Spinal cord (tissue), 10 donors: Measurements from ENCODE around the gene UBE2F. TPM values are rescaled to one million over a fixed set of nuclear protein-coding genes. Genes with fewer than 3 reads are reported as not detected.

Experiments used
- DNase-seq, 6 donors: peaks; one replicate each; pipeline versions ENCODE4 v3.0.0 to v3.0.0-alpha.2; 2013 to 2015; ENCODE audit warnings: low spot score in 6 of 6, low read depth in 4 of 6
- H3K27ac ChIP-seq: one replicate; pipeline ENCODE4 v1.5.1; 2013; ENCODE audit warnings: low read depth, low read length, control low read depth
- H3K27me3 ChIP-seq: one replicate; pipeline ENCODE4 v1.6.1; 2013; ENCODE audit warnings: low read length; ENCODE audit not compliant: control insufficient read depth, insufficient read depth
- H3K36me3 ChIP-seq: one replicate; pipeline ENCODE4 v1.6.1; 2013; ENCODE audit warnings: low read length; ENCODE audit not compliant: control insufficient read depth, insufficient read depth
- H3K4me1 ChIP-seq: one replicate; pipeline ENCODE4 v1.6.1; 2013; ENCODE audit warnings: low read length; ENCODE audit not compliant: control insufficient read depth, insufficient read depth
- H3K4me3 ChIP-seq: one replicate; pipeline ENCODE4 v1.5.1; 2013; ENCODE audit warnings: low read depth, low read length, control low read depth
- H3K9me3 ChIP-seq: one replicate; pipeline ENCODE4 v1.6.1; 2013; ENCODE audit warnings: low read length; ENCODE audit not compliant: control insufficient read depth, insufficient read depth
- WGBS: methylation state at CpG from one replicate; pipeline ENCODE4 v1.1.5; 2013; ENCODE audit warnings: missing lambda C conversion rate; ENCODE audit not compliant: insufficient coverage; 5-methylcytosine and 5-hydroxymethylcytosine counted together
- polyA plus RNA-seq, 2 donors: library from polyadenylated mRNA; unstranded; fragments of 120-200 nt; gene quantifications; one replicate each; pipeline ENCODE4 v1.2.1, GENCODE V29; 2013; ENCODE audit not compliant: insufficient read length in 2 of 2
- total RNA-seq, 2 donors: library from RNA; depleted of rRNA in 1 of 2; stranded (reverse); fragments of 120-200 nt in 1 of 2; fragments of >200 nt in 1 of 2; gene quantifications; one replicate each; pipeline versions ENCODE4 v1.2.3 to v1.2.4, GENCODE V29; 2013 to 2014
- donor health status: healthy.

The UBE2F gene
- total and polyA plus RNA-seq, 4 donors = 52.5 to 80.2 (median 63.8) TPM

DNA sequence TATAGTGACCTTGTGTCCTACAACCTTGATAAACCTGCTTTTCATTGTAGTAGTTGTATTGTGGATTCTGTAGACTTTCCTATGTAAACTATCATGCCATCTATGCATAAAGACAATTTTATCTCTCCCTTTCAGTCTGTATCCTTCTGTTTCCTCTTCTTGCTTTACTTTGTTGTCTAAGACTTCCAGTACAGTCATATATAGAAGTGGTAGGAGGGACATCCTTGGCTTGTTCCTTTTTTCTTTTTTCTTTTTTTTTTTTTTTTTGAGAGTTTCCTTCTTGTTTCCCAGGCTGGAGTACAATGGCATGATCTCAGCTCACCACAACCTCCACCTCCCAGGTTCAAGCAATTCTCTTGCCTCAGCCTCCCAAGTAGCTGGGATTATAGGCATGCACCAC, 39.7 kb downstream of the UBE2F start:
- no peak overlapping the region for H3K27ac ChIP-seq
- peaks cover 6% of the 10 kb centered on the region for H3K36me3 ChIP-seq
- no peaks in the 10 kb centered on the region for H3K4me1 ChIP-seq
- H3K9me3 ChIP-seq = no peaks in the 10 kb centered on the region
- H3K4me3 ChIP-seq = no peak overlapping the region
- DNase-seq = no peak
- H3K27me3 ChIP-seq = no peaks in the 10 kb centered on the region

DNA sequence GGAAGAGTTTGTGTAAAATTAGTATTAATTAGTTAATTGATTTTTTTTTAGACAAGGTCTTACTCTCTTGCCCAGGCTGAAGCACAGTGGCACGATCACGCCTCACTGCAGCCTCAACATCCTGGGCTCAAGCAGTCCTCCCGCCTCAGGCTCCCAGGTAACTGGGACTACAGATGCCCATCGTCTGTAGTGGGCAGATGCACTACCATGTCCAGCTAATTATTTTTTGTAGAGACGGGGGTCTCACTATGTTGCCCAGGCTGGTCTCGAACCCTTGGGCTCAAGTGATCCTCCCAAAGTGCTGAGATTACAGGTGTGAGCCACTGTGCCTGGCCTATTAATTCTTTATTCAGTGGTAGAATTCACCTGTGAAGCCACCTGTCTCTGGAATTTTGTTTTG, 41.1 kb downstream of the UBE2F start:
- no peaks in the 10 kb centered on the region for H3K27me3 ChIP-seq
- no peak overlapping the region for H3K4me3 ChIP-seq
- no peak overlapping the region for H3K27ac ChIP-seq
- no peaks in the 10 kb centered on the region for H3K4me1 ChIP-seq
- 82% methylated on average over 6 of the region's 6 CpGs for WGBS
- no peaks in the 10 kb centered on the region for H3K9me3 ChIP-seq
- DNase-seq = no peak
- H3K36me3 ChIP-seq = peaks cover 6% of the 10 kb centered on the region

DNA sequence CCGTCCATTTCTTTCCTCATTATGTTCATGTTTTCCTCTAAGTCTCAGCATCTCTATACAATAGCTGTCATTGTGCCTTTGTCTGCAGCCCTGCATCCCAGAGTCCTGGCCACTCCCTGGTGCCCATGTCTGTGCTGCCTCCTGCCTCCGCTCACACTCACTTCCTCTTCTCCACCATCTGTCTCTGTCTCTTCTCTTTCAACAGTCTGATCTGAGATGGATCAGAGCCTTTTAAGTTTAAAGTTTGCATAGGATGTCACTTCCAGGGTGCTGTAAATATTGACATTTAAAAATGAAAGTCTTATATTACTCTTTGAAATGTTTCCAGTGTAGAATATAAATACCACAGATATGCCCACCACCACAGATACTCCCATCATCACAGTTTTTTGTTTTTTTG, 42.7 kb downstream of the UBE2F start:
- WGBS = 36% methylated on average over 1 of the region's 2 CpGs
- Histone ChIP-seq H3K36me3 (peaks cover 6% of the 10 kb centered on the region), H3K27me3 (no peaks in the 10 kb centered on the region), H3K9me3 (no peaks in the 10 kb centered on the region), H3K4me3 (no peak overlapping the region), H3K27ac (no peak overlapping the region), H3K4me1 (no peaks in the 10 kb centered on the region)
- DNase-seq = peak in 1 of 6 donors; percentile 16

DNA sequence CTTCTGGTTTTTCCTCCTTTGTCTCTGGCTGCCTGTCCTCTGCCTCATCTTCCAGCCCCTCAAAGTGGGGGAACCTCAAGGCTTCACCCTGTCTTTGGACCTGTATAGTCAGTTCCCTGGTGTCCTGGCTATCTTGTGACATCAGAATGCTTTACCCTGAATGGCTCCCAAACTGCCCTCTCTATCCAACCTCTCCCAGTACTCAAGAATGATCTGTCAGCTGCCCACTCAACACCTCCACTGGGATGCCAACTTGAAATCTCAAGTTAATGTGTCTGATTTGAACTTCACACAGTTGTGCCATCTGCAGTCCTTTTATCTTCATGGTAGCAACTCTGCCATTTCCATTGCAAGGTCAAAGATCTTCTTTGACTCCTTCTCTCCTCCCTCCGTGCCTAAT, 43.8 kb downstream of the UBE2F start:
- no peak overlapping the region for H3K27ac ChIP-seq
- H3K4me1 ChIP-seq = no peaks in the 10 kb centered on the region
- DNase-seq = no peak
- H3K4me3 ChIP-seq = no peak overlapping the region
- H3K36me3 ChIP-seq = peaks cover 6% of the 10 kb centered on the region
- 100% methylated on average over 1 of the region's 1 CpG for WGBS
- no peaks in the 10 kb centered on the region for H3K27me3 ChIP-seq
- no peaks in the 10 kb centered on the region for H3K9me3 ChIP-seq

DNA sequence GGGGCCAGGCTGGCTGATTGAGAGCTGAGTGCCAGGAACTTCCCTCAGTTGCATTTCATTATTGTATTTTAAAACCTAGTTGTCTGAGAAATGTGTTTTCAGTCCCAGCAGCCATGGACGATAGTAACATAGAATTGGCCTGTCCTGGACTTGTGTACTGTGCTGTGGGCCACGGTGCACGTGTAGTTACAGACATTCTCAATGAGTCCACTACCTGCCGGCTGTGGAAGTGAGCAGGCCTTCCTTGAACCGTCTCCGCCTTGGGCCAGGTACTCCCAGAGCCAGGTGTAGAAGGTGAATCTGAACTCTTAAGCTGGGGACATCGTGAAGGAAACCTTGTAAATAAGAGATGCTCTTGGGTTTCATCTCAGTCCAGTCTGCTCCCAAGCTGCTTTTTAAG, 47.0 kb downstream of the UBE2F start:
- Histone ChIP-seq H3K4me3 (no peak overlapping the region), H3K4me1 (no peaks in the 10 kb centered on the region), H3K27ac (no peak overlapping the region), H3K9me3 (no peaks in the 10 kb centered on the region), H3K27me3 (no peaks in the 10 kb centered on the region), H3K36me3 (peaks cover 11% of the 10 kb centered on the region)
- DNase-seq = no peak
- WGBS = 96% methylated on average over 7 of the region's 7 CpGs

DNA sequence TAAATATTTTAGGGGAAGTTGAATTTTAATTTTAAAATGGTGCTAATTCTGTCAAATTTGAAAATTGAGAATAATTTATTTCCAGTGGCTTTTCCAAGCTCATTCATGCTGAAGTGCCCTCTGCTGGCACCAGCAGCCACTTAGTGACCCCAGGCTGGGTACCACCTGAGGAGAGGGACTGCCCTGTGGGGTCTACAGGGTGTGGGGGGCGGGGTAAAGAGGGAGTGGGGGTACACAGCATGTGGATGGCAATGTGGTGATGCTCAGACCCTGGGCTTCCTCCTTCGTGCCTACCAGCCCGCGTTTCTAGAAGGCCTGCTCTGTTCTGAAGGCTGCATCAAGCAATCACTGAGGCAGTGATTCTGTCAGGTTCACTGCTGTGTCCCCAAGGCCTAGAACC, 48.9 kb downstream of the UBE2F start:
- Histone ChIP-seq H3K4me3 (no peak overlapping the region), H3K9me3 (no peaks in the 10 kb centered on the region), H3K36me3 (peaks cover 14% of the 10 kb centered on the region), H3K27me3 (no peaks in the 10 kb centered on the region), H3K27ac (no peak overlapping the region), H3K4me1 (no peaks in the 10 kb centered on the region)
- DNase-seq = no peak
- WGBS = 100% methylated on average over 4 of the region's 4 CpGs

DNA sequence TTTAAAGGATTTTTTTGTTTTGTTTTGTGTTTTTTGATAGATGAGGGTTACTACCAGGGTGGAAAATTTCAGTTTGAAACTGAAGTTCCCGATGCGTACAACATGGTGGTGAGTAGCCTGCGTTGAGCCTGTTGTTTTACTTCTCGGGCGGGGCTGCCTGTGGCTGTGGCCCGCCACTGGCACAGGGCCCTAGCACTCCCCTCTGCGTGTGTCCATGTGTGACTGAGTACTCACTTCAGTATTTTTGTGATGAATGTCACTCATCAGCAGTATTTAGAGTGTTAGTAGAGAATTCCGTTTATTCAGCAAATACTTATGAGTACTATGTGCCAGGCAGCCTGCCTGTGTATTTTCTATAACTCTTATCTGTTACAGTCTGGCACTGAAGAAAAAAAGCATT, 49.7 kb downstream of the UBE2F start:
- H3K9me3 ChIP-seq = no peaks in the 10 kb centered on the region
- H3K36me3 ChIP-seq = peaks cover 14% of the 10 kb centered on the region
- no peak overlapping the region for H3K4me3 ChIP-seq
- H3K27ac ChIP-seq = no peak overlapping the region
- H3K27me3 ChIP-seq = no peaks in the 10 kb centered on the region
- DNase-seq = no peak
- WGBS = 89% methylated on average over 5 of the region's 8 CpGs
- H3K4me1 ChIP-seq = no peaks in the 10 kb centered on the region

DNA sequence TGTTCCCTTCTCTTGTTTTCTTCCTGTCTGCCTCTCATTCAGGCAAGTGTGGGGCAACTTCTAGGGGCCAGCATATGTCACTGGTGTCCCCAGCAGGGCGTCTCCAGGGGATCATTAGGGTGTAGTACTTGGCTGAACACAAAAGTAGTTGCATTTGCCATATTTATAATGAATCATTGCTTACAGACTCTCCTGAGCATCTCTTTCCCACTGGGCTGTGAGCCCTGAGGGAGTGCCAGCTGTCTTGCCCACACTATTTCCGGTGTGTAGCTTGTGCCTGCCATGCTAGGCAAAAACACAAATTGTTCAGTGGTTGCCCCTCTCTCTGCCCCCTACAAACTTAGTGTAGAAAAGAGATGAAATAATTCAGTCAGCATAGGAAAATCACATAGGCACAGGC, 53.1 kb downstream of the UBE2F start:
- no peaks in the 10 kb centered on the region for H3K4me1 ChIP-seq
- H3K27ac ChIP-seq = no peak overlapping the region
- H3K27me3 ChIP-seq = no peaks in the 10 kb centered on the region
- H3K4me3 ChIP-seq = no peak overlapping the region
- no peak for DNase-seq
- no peaks in the 10 kb centered on the region for H3K9me3 ChIP-seq
- 83% methylated on average over 1 of the region's 2 CpGs for WGBS
- H3K36me3 ChIP-seq = peaks cover 14% of the 10 kb centered on the region

DNA sequence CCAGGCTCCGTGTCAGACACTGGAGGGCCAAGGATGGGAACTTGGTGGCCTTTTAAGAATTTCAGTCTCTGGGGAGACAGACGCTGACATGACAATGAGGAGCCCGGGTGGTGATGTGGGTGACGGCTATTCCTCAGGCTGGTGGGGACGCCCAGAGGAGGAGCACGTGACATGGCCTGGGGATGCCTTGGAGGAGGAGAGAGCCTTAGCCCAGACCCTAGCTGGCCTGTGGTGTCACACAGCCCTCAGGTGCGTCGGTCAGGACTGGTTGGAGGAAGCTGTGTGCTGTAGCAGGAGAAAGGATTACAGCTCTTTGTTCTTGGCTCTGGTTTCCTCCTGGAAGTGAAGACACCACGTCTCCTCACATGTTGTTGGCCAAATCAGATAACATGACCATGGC, 54.0 kb downstream of the UBE2F start:
- Histone ChIP-seq H3K4me1 (no peaks in the 10 kb centered on the region), H3K9me3 (no peaks in the 10 kb centered on the region), H3K36me3 (peaks cover 14% of the 10 kb centered on the region), H3K27ac (no peak overlapping the region), H3K27me3 (no peaks in the 10 kb centered on the region), H3K4me3 (no peak overlapping the region)
- DNase-seq = no peak
- WGBS = 89% methylated on average over 9 of the region's 9 CpGs

DNA sequence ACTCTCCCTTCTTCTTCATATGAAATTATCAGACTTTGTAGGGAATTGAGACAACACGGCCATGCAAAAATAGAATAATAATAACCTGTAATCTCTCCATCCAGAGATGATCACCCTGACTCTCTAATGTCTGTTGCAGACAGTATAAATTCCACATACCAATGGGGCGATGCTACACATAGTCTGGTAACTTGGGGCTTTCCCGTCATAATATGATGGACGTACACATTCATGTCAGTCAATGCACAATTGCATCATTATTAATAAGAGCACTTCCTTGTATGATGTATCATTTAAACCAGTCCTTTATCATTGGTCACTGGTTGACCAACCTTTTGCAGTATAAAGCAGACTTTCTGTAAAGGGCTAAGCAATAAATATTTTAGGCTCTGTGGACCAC, 54.5 kb downstream of the UBE2F start:
- H3K36me3 ChIP-seq = peaks cover 17% of the 10 kb centered on the region
- H3K4me1 ChIP-seq = no peaks in the 10 kb centered on the region
- H3K27me3 ChIP-seq = no peaks in the 10 kb centered on the region
- H3K27ac ChIP-seq = no peak overlapping the region
- WGBS = no CpG with 5 or more reads among the region's 4 CpGs
- H3K4me3 ChIP-seq = no peak overlapping the region
- H3K9me3 ChIP-seq = no peaks in the 10 kb centered on the region
- no peak for DNase-seq
